Activated CD4-positive, alpha-beta T cell treated with anti-CD3 and anti-CD28 coated beads, Interleukin-2, amount 10 ng/mL, durations not matched to agents 7 days and 5 days (primary cell): ENCODE data around the gene BOLA1. TPM values are rescaled to one million over a fixed set of nuclear protein-coding genes. Genes with fewer than 3 reads are reported as not detected.

Source experiments
- CTCF ChIA-PET: fragments of 350-600 bp; sonication (Branson Sonifier 250); formaldehyde crosslinking; loops from one replicate; lab custom pipeline; 2021; ENCODE audit warnings: antibody characterized with exemption; lab: Charles Lee
- POLR2A ChIA-PET: fragments of 350-600 bp; sonication (Branson Sonifier 250); formaldehyde crosslinking; loops from one replicate; lab custom pipeline; 2021; ENCODE audit warnings: antibody characterized with exemption; lab: Charles Lee
- DNase-seq: peaks from one replicate; pipeline ENCODE4 v3.0.0-alpha.2; 2020
- H3K27ac Mint-ChIP-seq: one replicate; pipeline ENCODE4 v1.8.0; 2021; ENCODE audit warnings: mild to moderate bottlenecking, moderate library complexity, mixed read lengths
- H3K27me3 Mint-ChIP-seq: one replicate; pipeline ENCODE4 v1.8.0; 2021; ENCODE audit warnings: mixed read lengths
- H3K36me3 Mint-ChIP-seq: one replicate; pipeline ENCODE4 v1.8.0; 2021; ENCODE audit warnings: low read depth, mixed read lengths
- H3K4me1 Mint-ChIP-seq: one replicate; pipeline ENCODE4 v1.8.0; 2021; ENCODE audit warnings: mixed read lengths
- H3K4me3 Mint-ChIP-seq: one replicate; pipeline ENCODE4 v1.8.0; 2021; ENCODE audit warnings: mild to moderate bottlenecking, moderate library complexity, mixed read lengths
- H3K9me3 Mint-ChIP-seq: one replicate; pipeline ENCODE4 v1.8.0; 2021; ENCODE audit warnings: mixed read lengths
- total RNA-seq, 2 experiments: library from RNA; stranded (reverse); gene quantifications; one replicate each; pipeline ENCODE4 v1.2.3, GENCODE V29; 2021

BOLA1 gene
- total RNA-seq, 2 experiments from 2014 or later, result 20.3 to 20.6 TPM

DNA sequence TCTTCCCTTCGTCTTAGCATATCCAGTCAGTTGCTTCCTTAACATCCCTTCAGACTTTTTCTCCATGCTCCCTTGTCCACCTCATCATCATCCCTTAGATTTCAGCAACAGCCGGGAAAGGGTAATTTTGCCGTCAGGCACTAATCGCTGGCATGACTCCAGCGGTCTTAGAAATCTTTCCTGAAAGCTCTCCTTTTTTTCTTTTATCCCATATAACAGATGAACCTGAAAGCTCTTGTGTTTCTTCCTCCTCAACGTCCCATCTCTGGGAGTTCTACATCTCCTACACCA is 10.4 kb upstream of the BOLA1 start:
- ChIA-PET CTCF (interaction anchor here (0.7 to 1.6 kb wide), 6 partner anchors 39 to 345 kb away, joined by 3 to 4 read pairs (median 3); no protein-coding TSS in a partner anchor), POLR2A (interaction anchor here (2.9 to 4.2 kb wide), 2 partner anchors 40 to 298 kb away, joined by 14 to 31 read pairs; partner anchors contain the start of gene SF3B4)
- Mint-ChIP-seq H3K27ac (no peak overlapping the region), H3K36me3 (no peaks in the 10 kb centered on the region), H3K4me1 (peaks cover 7% of the 10 kb centered on the region), H3K27me3 (no peaks in the 10 kb centered on the region), H3K4me3 (no peak overlapping the region), H3K9me3 (no peaks in the 10 kb centered on the region)
- DNase-seq, result no peak

DNA sequence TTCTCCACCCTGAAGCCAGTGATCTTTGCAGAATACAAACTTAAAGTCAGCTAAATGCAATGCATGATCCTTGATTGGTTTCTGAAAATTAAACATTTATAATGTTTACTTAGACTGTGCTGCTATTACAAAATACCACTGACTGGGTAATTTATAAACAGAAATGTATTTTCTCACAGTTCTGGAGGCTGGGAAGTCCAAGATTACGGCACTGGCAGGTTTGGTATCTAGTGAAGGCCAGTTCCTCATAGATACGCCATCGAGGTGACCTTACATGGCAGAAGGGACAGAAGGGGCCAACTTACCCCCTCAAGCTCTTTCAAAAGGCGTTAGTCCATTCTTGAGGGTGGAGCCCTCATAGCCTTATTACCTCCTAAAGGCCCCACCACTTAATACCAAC is 2.8 kb upstream of the BOLA1 start:
- CTCF ChIA-PET, result interaction anchor here (1.0 kb wide), 1 partner anchor 9 kb away, joined by 4 read pairs; a partner anchor contains a TSS

DNA sequence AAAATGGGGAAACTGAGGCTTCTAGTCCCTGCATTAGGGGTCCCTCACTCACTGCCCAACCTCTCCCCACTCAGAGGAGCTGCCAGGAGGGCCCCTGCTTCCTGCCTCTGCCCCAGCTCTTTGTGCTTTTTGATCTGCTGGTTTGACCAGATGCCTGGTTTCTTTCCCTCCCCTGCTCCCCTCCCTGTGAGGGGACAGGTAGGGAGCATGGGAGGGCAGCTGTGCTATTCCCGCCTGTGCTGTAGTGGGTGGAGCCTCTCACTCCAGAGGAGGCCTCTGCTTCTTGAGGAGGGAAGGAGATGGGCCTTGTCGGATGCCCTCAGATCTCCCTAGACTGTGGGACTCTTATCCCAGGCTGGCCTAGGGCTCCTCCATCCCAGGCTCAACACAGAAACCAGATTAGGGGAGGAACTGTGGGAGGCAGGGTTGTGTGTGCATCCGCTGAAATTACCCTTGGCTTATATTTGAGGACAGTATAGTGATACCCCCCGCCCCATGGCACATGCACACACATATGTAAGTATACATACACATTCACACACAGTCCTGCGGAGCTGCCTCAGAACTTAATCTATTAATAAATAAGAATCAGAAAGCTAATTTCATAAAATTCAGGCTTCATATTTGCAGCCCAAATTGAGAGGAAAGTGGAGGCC is 4.6 kb downstream of the BOLA1 start:
- ChIA-PET CTCF (interaction anchor here (1.1 to 4.1 kb wide), 2 partner anchors 8 to 16 kb away, joined by 3 to 12 read pairs; a partner anchor contains a TSS), POLR2A (interaction anchor here (0.8 kb wide), 1 partner anchor 17 kb away, joined by 3 read pairs; a partner anchor contains a TSS)
- no peaks in the 10 kb centered on the region for H3K27me3 Mint-ChIP-seq
- H3K9me3 Mint-ChIP-seq, result no peaks in the 10 kb centered on the region
- peaks cover 24% of the 10 kb centered on the region for H3K4me1 Mint-ChIP-seq
- DNase-seq, result no peak
- no peak overlapping the region for H3K4me3 Mint-ChIP-seq
- no peak overlapping the region for H3K27ac Mint-ChIP-seq
- H3K36me3 Mint-ChIP-seq, result peaks cover 16% of the 10 kb centered on the region

More for the DNA sequence above, 2.8 kb upstream of the BOLA1 start:
- no peaks in the 10 kb centered on the region for H3K27me3 Mint-ChIP-seq
- no peaks in the 10 kb centered on the region for H3K9me3 Mint-ChIP-seq
- no peak overlapping the region for H3K4me3 Mint-ChIP-seq
- H3K4me1 Mint-ChIP-seq, result peaks cover 26% of the 10 kb centered on the region
- H3K27ac Mint-ChIP-seq, result no peak overlapping the region
- H3K36me3 Mint-ChIP-seq, result peaks cover 9% of the 10 kb centered on the region
- DNase-seq, result no peak
- POLR2A ChIA-PET, result no interaction called here

DNA sequence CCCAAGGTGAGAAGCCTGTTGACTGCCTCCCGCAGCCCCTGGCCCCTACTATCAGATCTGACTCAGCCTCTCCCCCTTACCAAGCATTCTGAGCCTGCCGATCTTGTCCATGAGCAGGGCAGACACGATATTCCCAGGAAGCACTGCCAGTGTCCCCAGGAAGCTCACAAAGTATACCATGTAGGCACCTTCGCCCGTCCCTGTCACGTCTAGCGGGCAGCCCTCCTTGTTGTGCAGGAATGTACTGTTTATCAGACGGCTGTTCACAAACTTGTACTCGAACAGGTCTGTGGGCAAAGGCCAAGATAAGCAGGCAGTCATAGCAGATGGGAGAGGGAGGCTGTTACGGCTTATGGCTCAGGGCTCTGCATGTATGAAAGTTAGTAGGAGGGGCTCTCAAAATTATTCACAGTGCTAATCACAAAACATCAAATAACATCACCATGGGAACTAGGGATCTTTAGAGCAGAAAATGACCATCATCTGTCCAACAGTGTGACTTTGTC is 7.3 kb downstream of the BOLA1 start:
- Mint-ChIP-seq H3K27me3 (no peaks in the 10 kb centered on the region), H3K4me1 (peaks cover 6% of the 10 kb centered on the region), H3K4me3 (no peak overlapping the region), H3K36me3 (peaks cover 9% of the 10 kb centered on the region), H3K27ac (no peak overlapping the region), H3K9me3 (no peaks in the 10 kb centered on the region)
- CTCF ChIA-PET, result interaction anchor here (1.3 to 1.4 kb wide), 2 partner anchors 10 to 18 kb away, joined by 3 read pairs; no protein-coding TSS in a partner anchor
- DNase-seq, result no peak
- POLR2A ChIA-PET, result no interaction called here

DNA sequence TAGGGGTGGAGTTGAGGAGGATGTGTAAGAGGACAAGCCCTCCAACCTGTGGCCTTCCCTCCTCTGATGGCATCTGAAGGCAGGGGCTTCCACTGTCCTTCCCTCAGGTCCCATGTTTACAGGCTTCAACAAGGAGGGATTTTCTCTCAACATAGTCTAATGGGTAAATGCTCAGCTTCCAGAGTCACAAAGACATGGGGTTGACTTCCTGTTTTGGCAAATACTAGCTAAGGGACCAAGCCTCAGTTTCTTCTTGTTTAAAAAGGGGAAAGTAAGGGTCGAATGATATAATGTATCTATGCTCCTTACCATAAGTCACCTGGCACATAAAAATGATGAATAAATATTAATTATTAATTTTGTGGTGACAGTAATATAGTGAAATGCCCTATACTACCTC is 15.2 kb downstream of the BOLA1 start:
- H3K27me3 Mint-ChIP-seq, result no peaks in the 10 kb centered on the region
- CTCF ChIA-PET, result no interaction called here
- H3K4me3 Mint-ChIP-seq, result no peak overlapping the region
- H3K4me1 Mint-ChIP-seq, result peaks cover 56% of the 10 kb centered on the region
- DNase-seq, result no peak
- POLR2A ChIA-PET, result no interaction called here
- H3K27ac Mint-ChIP-seq, result peak overlapping the region; percentile 70
- peaks cover 4% of the 10 kb centered on the region for H3K36me3 Mint-ChIP-seq
- no peaks in the 10 kb centered on the region for H3K9me3 Mint-ChIP-seq

DNA sequence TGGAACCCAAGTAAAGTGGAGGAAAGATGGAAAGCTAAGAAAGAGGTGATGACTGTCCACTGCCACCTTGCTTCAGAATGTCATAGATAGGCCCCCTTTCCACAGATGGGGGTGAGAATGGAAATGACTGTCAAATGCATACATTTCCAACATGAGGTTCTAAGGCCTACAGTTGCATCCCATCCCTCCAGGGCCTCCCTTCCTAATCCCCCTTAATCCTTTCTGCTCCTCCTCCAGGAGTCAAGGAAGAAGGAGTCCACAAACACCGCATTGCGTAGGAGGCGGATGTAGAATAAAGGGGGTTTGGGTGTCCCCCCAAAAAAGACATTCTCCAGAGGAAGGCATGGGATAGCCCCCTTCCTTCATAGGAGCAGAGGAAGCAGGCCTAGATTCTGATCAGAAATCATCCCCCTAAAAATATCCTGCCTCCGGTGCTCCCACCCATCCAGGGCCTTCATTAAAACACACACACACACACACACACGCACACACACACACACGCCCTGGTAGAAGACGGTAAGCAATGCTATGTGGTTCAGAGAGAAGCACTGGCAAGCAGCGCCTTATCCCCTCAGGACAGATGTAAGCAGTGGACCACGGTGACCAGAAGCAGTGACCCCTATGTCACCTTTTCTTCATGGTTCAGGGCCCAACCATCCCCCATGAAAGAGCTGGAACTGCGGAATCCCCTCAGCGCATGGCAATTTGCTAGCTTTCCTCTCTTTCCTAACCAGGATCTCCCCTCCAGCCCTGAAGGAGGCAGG is 16.2 kb downstream of the BOLA1 start:
- Mint-ChIP-seq H3K4me1 (peaks cover 56% of the 10 kb centered on the region), H3K4me3 (peak overlapping the region; percentile 79), H3K9me3 (no peaks in the 10 kb centered on the region), H3K27ac (peak overlapping the region; percentile 65), H3K27me3 (no peaks in the 10 kb centered on the region), H3K36me3 (peaks cover 4% of the 10 kb centered on the region)
- CTCF ChIA-PET, result interaction anchor here (1.0 to 1.8 kb wide), 4 partner anchors 9 to 16 kb away, joined by 3 to 7 read pairs (median 4); no protein-coding TSS in a partner anchor
- no peak for DNase-seq
- POLR2A ChIA-PET, result interaction anchor here (0.6 to 1.0 kb wide), 2 partner anchors 27 to 221 kb away, joined by 3 read pairs; no protein-coding TSS in a partner anchor

DNA sequence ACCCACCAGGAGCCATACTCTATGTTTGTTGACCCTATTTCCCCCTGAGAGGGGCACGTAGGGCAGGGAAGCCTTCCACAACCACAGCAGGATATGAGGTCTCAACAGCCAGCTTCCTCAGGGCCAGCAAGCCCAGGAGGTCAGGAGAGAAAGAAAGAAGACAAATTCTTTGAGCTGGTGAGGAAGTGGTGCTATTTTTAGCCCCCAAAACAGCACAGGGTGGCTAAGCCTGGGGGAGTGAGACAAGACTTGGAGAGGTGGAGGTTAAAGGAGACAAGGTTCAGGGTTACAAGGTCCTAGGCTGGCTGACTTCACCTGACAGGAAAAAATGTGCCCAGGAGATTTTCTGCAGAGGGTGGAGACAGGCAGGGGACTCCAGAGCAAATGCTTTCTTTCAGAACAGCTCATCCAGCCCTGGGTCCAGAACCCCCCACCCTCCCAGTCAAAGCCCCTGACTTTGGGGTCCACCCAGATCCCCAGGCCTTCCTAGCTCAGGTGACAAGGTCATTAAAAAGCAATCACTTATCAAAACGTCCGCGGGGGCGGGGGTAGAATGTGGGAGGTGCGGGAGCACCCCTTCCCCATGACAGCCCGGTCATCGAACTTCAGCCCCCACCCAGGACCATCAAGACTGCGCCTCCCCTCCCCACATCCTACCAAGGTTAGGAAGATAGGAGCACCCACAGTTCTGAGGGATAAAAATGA is 17.0 kb downstream of the BOLA1 start:
- H3K27me3 Mint-ChIP-seq, result no peaks in the 10 kb centered on the region
- peaks cover 3% of the 10 kb centered on the region for H3K36me3 Mint-ChIP-seq
- peaks cover 56% of the 10 kb centered on the region for H3K4me1 Mint-ChIP-seq
- H3K4me3 Mint-ChIP-seq, result peak overlapping the region; percentile 79
- DNase-seq, result no peak
- H3K9me3 Mint-ChIP-seq, result no peaks in the 10 kb centered on the region
- ChIA-PET POLR2A (interaction anchor here (0.6 to 1.0 kb wide), 2 partner anchors 28 to 220 kb away, joined by 3 read pairs; no protein-coding TSS in a partner anchor), CTCF (interaction anchor here (1.0 to 1.8 kb wide), 4 partner anchors 9 to 16 kb away, joined by 3 to 7 read pairs (median 4); no protein-coding TSS in a partner anchor)
- peak overlapping the region; percentile 65 for H3K27ac Mint-ChIP-seq

DNA sequence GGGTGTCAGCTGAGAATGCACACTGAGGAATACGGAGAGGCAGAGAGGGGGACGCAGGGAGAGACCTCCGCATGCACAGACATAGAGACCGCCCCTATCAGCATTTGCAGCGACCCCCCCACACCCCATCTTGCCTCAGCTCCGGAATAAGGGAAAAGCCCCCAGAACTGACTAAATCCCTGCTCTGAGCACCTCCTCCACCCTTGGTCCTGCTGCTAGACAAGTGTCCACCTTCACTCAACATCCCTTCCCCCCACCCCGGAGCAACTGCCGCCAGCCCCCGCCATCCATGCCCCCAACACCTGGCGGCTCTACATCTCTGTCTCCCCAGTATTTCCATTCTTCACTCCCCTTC is 17.5 kb downstream of the BOLA1 start:
- H3K4me1 Mint-ChIP-seq, result peaks cover 52% of the 10 kb centered on the region
- H3K4me3 Mint-ChIP-seq, result peak overlapping the region; percentile 79
- DNase-seq, result no peak
- peak overlapping the region; percentile 20 for H3K27ac Mint-ChIP-seq
- H3K9me3 Mint-ChIP-seq, result no peaks in the 10 kb centered on the region
- CTCF ChIA-PET, result interaction anchor here (1.4 to 1.8 kb wide), 2 partner anchors 8 to 15 kb away, joined by 4 to 7 read pairs; no protein-coding TSS in a partner anchor
- H3K36me3 Mint-ChIP-seq, result peaks cover 6% of the 10 kb centered on the region
- POLR2A ChIA-PET, result interaction anchor here (1.0 kb wide), 1 partner anchor 28 kb away, joined by 3 read pairs; no protein-coding TSS in a partner anchor
- H3K27me3 Mint-ChIP-seq, result no peaks in the 10 kb centered on the region

DNA sequence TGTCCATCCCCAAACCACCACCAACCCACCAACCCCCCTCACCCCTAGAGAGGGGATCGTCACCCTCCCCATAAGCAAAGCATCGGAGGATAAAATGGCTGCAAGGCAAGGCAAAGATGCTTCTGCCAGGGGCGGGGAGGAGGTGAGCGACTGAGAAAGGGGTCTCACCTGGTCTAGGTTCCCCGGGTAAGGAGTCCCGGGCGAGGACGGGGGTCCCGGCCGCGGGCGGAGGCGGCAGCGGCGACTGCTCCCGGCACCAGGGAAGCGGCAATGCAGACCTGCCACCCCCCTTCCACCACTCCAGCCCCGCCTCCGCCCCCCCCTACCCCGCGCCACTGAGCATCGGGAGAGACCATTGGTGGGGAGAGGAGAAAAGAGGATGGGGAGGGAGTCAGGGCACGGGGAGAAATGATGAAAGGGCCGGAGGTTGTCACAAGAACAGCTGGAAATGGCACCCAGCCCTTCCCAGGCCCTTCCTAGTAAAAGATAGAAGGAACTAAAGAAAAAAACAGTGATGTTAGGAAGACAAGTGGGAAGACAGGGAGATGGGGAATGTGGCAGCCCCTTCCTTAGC is 18.3 kb downstream of the BOLA1 start, which contains the start of gene SV2A:
TSS of gene SV2A (minus strand) at position 274 of the 574 bp plus-strand sequence. CDS start 4,004 bp downstream, outside the sequence.
- DNase-seq, result peak; percentile 43
- peak within 1 kb of the TSS; percentile 76 for H3K27ac Mint-ChIP-seq
- peaks cover 9% of the 10 kb centered on the region for H3K36me3 Mint-ChIP-seq
- peaks cover 52% of the 10 kb centered on the region for H3K4me1 Mint-ChIP-seq
- H3K9me3 Mint-ChIP-seq, result no peaks in the 10 kb centered on the region
- peak within 1 kb of the TSS; percentile 79 for H3K4me3 Mint-ChIP-seq
- ChIA-PET POLR2A (no interaction called here), CTCF (no interaction called here)
- H3K27me3 Mint-ChIP-seq, result no peaks in the 10 kb centered on the region

DNA sequence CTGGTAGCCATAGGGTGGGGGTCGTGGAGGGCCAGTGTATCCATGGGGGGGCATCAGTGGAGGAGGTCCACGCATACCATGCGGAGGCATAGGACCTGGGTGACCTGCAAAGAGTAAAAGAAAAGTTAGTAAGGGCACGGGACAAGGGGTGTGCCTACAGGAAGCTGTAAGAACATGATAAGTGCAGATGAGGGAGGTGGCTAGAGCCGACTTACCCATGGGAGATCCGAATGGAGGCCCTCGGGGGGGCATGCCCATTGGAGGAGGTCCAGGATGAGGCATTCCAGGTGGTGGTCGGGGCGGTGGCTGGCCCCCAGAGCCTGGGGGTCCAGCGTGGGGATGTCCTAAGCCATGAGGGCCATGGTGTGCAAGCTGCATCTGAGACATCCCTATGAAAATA is 24.3 kb downstream of the BOLA1 start:
- H3K9me3 Mint-ChIP-seq, result no peaks in the 10 kb centered on the region
- peaks cover 40% of the 10 kb centered on the region for H3K4me1 Mint-ChIP-seq
- no peaks in the 10 kb centered on the region for H3K27me3 Mint-ChIP-seq
- no peak overlapping the region for H3K27ac Mint-ChIP-seq
- no peak for DNase-seq
- ChIA-PET POLR2A (no interaction called here), CTCF (interaction anchor here (0.6 kb wide), 1 partner anchor 266 kb away, joined by 3 read pairs; no protein-coding TSS in a partner anchor)
- H3K4me3 Mint-ChIP-seq, result no peak overlapping the region
- H3K36me3 Mint-ChIP-seq, result peaks cover 52% of the 10 kb centered on the region

DNA sequence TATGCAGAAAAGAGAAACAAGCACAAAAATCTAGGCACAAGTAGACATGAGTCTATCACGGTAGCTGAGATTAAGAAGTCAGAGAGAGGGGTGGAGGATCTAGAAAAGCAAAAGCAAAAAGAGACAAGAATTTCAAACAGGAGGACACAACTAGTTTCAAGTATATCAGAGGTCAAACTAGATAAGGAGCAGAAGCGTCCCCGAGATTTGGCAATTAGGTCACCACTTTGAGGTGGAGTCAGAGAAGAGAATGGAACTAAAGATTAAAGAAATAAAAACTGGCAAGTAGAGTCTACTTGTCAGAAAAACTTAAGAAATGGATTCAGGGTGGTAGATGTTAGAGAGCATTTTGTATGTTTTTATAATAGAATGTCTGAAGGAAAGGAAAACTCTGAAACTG is 26.0 kb downstream of the BOLA1 start:
- peaks cover 52% of the 10 kb centered on the region for H3K36me3 Mint-ChIP-seq
- CTCF ChIA-PET, result interaction anchor here (1.0 to 1.1 kb wide), 3 partner anchors 9 to 19 kb away, joined by 3 to 4 read pairs (median 4); no protein-coding TSS in a partner anchor
- POLR2A ChIA-PET, result no interaction called here
- peak overlapping the region; percentile 93 for H3K4me3 Mint-ChIP-seq
- H3K27ac Mint-ChIP-seq, result no peak overlapping the region
- H3K27me3 Mint-ChIP-seq, result no peaks in the 10 kb centered on the region
- no peak for DNase-seq
- peaks cover 48% of the 10 kb centered on the region for H3K4me1 Mint-ChIP-seq
- H3K9me3 Mint-ChIP-seq, result no peaks in the 10 kb centered on the region
